ENCODE data around the gene PUSL1.

- TF ChIP-seq, protein P1, sequence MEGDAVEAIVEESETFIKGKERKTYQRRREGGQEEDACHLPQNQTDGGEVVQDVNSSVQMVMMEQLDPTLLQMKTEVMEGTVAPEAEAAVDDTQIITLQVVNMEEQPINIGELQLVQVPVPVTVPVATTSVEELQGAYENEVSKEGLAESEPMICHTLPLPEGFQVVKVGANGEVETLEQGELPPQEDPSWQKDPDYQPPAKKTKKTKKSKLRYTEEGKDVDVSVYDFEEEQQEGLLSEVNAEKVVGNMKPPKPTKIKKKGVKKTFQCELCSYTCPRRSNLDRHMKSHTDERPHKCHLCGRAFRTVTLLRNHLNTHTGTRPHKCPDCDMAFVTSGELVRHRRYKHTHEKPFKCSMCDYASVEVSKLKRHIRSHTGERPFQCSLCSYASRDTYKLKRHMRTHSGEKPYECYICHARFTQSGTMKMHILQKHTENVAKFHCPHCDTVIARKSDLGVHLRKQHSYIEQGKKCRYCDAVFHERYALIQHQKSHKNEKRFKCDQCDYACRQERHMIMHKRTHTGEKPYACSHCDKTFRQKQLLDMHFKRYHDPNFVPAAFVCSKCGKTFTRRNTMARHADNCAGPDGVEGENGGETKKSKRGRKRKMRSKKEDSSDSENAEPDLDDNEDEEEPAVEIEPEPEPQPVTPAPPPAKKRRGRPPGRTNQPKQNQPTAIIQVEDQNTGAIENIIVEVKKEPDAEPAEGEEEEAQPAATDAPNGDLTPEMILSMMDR (conservative IDR thresholded peaks at IDR 0.05; ENCODE audit: low read depth, low read length): peak; percentile 50; the same call in 1 of the 2 replicates
- TF ChIP-seq EZH2 (IDR thresholded peaks at IDR 0.05; ENCODE audit: borderline replicate concordance, low read depth, low read length, poor library complexity, severe bottlenecking): no peak
Measured at GRCh38 chr1:1349256-1350012, 41.0 kb downstream of the PUSL1 start, which contains the start of gene DVL1.
